Right cardiac atrium (tissue), 5 donors: ENCODE results near the gene CRELD1. TPM values are rescaled to one million over a fixed set of nuclear protein-coding genes. Genes with fewer than 3 reads are reported as not detected.
A peak's percentile ranks its signal among the peaks of the same experiment; 100 is the strongest.

ENCODE experiments used
- ATAC-seq, 2 donors: fragments of 200-7000 bp; cut with Tn5 transposase; one replicate each; pipeline versions ENCODE4 v1.8.0 to v1.9.1; 2020; ENCODE audit warnings: moderate library complexity in 2 of 2, mild to moderate bottlenecking in 1 of 2
- DNase-seq, 3 donors: peaks; one replicate each; pipeline ENCODE4 v3.0.0-alpha.2; 2020
- H3K27ac ChIP-seq: one replicate; pipeline ENCODE4 v1.5.1; 2013; ENCODE audit warnings: mild to moderate bottlenecking, low read length, control low read depth, moderate library complexity
- H3K27me3 ChIP-seq: one replicate; pipeline ENCODE4 v1.6.1; 2013; ENCODE audit not compliant: control insufficient read depth, insufficient read depth
- H3K4me1 ChIP-seq: one replicate; pipeline ENCODE4 v1.6.1; 2013; ENCODE audit warnings: low read length; ENCODE audit not compliant: control insufficient read depth, insufficient read depth
- H3K4me3 ChIP-seq: one replicate; pipeline ENCODE4 v1.5.1; 2013; ENCODE audit warnings: low read length, control low read depth
- H3K9me3 ChIP-seq: one replicate; pipeline ENCODE4 v1.6.1; 2013; ENCODE audit warnings: low read length; ENCODE audit not compliant: control insufficient read depth
- WGBS: extraction: QIAGEN DNeasy Blood & Tissue Kit; methylation state at CpG from one replicate; pipeline ENCODE4 v1.1.7; 2013; 5-methylcytosine and 5-hydroxymethylcytosine counted together
- intact Hi-C, 4 donors: fragments of 100-400 bp; cut with DNase I; formaldehyde crosslinking; loops; one replicate each; pipeline versions ENCODE4 v1.11.0 to v1.14.0; 2022 to 2023
- polyA plus RNA-seq: library from polyadenylated mRNA; stranded (reverse); fragments of 200-250 nt; gene quantifications from one replicate; pipeline ENCODE4 v1.2.3, GENCODE V29; 2013
- total RNA-seq, 4 donors: library from RNA; stranded (reverse); fragmentation: NEBNext Ultra II Directional; extraction: Animal tissue kit (Norgen Biotek cat#: 25700); gene quantifications; one replicate each; pipeline ENCODE4 v1.2.1, GENCODE V29; 2021
- donor health status: healthy with polysubstance abuse.
- donor health status: DM: no; HTN: yes; CAD: no.
- donor health status: DM: no; HTN: no; CAD: no.
- donor health status: DM: no; HTN: yes; CAD: no; lungs with severe emphysema.
- donor health status: DM: yes; HTN: yes; CAD: no.

Gene CRELD1
- total and polyA plus RNA-seq, 5 donors: 59.6 to 92.8 (median 71.9) TPM

GRCh38 chr3:9948586-9948985, 15.0 kb downstream of the CRELD1 start:
- Histone ChIP-seq H3K27ac (no peak overlapping the region), H3K4me1 (no peaks in the 10 kb centered on the region), H3K9me3 (no peaks in the 10 kb centered on the region), H3K4me3 (no peak overlapping the region), H3K27me3 (no peaks in the 10 kb centered on the region)
- intact Hi-C loops: no loop called here
- no peak for DNase-seq
- no peak for ATAC-seq
- 91% methylated on average over 3 of the region's 3 CpGs for WGBS

GRCh38 chr3:9949115-9949514, 15.5 kb downstream of the CRELD1 start:
- no peaks in the 10 kb centered on the region for H3K9me3 ChIP-seq
- DNase-seq (no peak), ATAC-seq (no peak)
- WGBS: 90% methylated on average over 7 of the region's 7 CpGs
- H3K27ac ChIP-seq: no peak overlapping the region
- intact Hi-C loops: no loop called here
- H3K27me3 ChIP-seq: no peaks in the 10 kb centered on the region
- H3K4me3 ChIP-seq: no peak overlapping the region
- H3K4me1 ChIP-seq: no peaks in the 10 kb centered on the region

GRCh38 chr3:9949626-9950025, 16.0 kb downstream of the CRELD1 start:
- ATAC-seq (no peak), DNase-seq (no peak)
- Histone ChIP-seq H3K4me3 (no peak overlapping the region), H3K4me1 (no peaks in the 10 kb centered on the region), H3K27me3 (no peaks in the 10 kb centered on the region), H3K27ac (no peak overlapping the region), H3K9me3 (no peaks in the 10 kb centered on the region)
- intact Hi-C loops: no loop called here
- 82% methylated on average over 9 of the region's 9 CpGs for WGBS

DNA sequence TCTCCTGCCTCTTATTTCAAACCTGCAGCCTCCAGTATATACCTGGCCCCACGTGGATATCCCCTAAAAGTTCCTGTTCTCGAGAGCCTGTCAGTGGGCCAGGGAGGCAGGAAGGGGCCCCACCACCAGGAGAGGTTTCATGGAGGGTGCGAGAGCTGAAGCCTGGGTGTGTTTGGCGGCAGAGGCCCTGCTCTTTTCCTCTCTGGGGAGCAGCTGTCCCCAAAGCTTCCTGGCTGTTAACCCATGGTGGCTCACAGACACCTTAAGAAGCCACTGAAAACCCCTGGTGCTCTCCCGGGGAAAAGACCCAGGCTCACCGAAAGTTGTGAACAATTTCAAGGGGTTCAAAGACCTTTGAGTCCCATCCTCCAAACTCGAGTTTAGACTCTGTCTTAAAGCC, 17.5 kb downstream of the CRELD1 start:
- 31% methylated on average over 7 of the region's 7 CpGs for WGBS
- DNase-seq: no peak
- no peak for ATAC-seq
- Histone ChIP-seq H3K4me3 (no peak overlapping the region), H3K27me3 (no peaks in the 10 kb centered on the region), H3K9me3 (no peaks in the 10 kb centered on the region), H3K4me1 (peaks cover 2% of the 10 kb centered on the region), H3K27ac (no peak overlapping the region)
- intact Hi-C loops: no loop called here

GRCh38 chr3:9951598-9951961, 17.9 kb downstream of the CRELD1 start:
- Histone ChIP-seq H3K4me3 (peak overlapping the region; percentile 60), H3K27ac (no peak overlapping the region), H3K9me3 (no peaks in the 10 kb centered on the region), H3K4me1 (peaks cover 2% of the 10 kb centered on the region), H3K27me3 (no peaks in the 10 kb centered on the region)
- ATAC-seq (no peak), DNase-seq (peak in 1 of 3 donors; percentile 2)
- WGBS: 34% methylated on average over 10 of the region's 10 CpGs
- intact Hi-C loops: no loop called here

- intact Hi-C loops: no loop called here
- ATAC-seq (peak; percentile 60 to 64), DNase-seq (peak in 2 of 3 donors; percentile 42 to 71)
- peak within 1 kb of the TSS; percentile 60 for H3K4me3 ChIP-seq
- no peaks in the 10 kb centered on the region for H3K27me3 ChIP-seq
- no peak within 1 kb of the TSS for H3K27ac ChIP-seq
- H3K9me3 ChIP-seq: no peaks in the 10 kb centered on the region
- WGBS: 3% methylated on average over 52 of the region's 52 CpGs
- H3K4me1 ChIP-seq: peaks cover 2% of the 10 kb centered on the region
Observed at GRCh38 chr3:9951962-9952805, 18.6 kb downstream of the CRELD1 start, which contains the start of gene PRRT3. TSS of gene PRRT3 (minus strand) at chr3:9952408. CDS start at chr3:9950115, 2,293 bp downstream.

GRCh38 chr3:9955067-9955502, 21.5 kb downstream of the CRELD1 start:
- 38% methylated on average over 12 of the region's 12 CpGs for WGBS
- DNase-seq (no peak), ATAC-seq (no peak)
- no peak overlapping the region for H3K4me3 ChIP-seq
- H3K9me3 ChIP-seq: no peaks in the 10 kb centered on the region
- H3K4me1 ChIP-seq: peaks cover 2% of the 10 kb centered on the region
- H3K27me3 ChIP-seq: no peaks in the 10 kb centered on the region
- intact Hi-C loops: no loop called here
- no peak overlapping the region for H3K27ac ChIP-seq

- peaks cover 2% of the 10 kb centered on the region for H3K4me1 ChIP-seq
- H3K4me3 ChIP-seq: no peak overlapping the region
- DNase-seq (no peak), ATAC-seq (no peak)
- H3K9me3 ChIP-seq: no peaks in the 10 kb centered on the region
- intact Hi-C loops: no loop called here
- H3K27ac ChIP-seq: no peak overlapping the region
- WGBS: 86% methylated on average over 5 of the region's 5 CpGs
- H3K27me3 ChIP-seq: no peaks in the 10 kb centered on the region
Observed at GRCh38 chr3:9955611-9956352, 22.1 kb downstream of the CRELD1 start.

GRCh38 chr3:9957214-9957613, 23.6 kb downstream of the CRELD1 start:
- ATAC-seq (no peak), DNase-seq (no peak)

GRCh38 chr3:9965200-9965875, 31.7 kb downstream of the CRELD1 start:
- intact Hi-C loops: no loop called here
- Histone ChIP-seq H3K9me3 (no peaks in the 10 kb centered on the region), H3K4me1 (no peaks in the 10 kb centered on the region), H3K4me3 (no peak overlapping the region), H3K27ac (no peak overlapping the region), H3K27me3 (no peaks in the 10 kb centered on the region)
- ATAC-seq: no peak
- WGBS: 93% methylated on average over 6 of the region's 6 CpGs
- no peak for DNase-seq

More at GRCh38 chr3:9957214-9957613, 23.6 kb downstream of the CRELD1 start:
- Histone ChIP-seq H3K27me3 (no peaks in the 10 kb centered on the region), H3K4me1 (peaks cover 2% of the 10 kb centered on the region), H3K9me3 (no peaks in the 10 kb centered on the region), H3K4me3 (no peak overlapping the region), H3K27ac (no peak overlapping the region)
- 59% methylated on average over 5 of the region's 5 CpGs for WGBS
- intact Hi-C loops: no loop called here

- DNase-seq (no peak), ATAC-seq (no peak)
- Histone ChIP-seq H3K4me3 (no peak overlapping the region), H3K4me1 (no peaks in the 10 kb centered on the region), H3K9me3 (no peaks in the 10 kb centered on the region), H3K27me3 (no peaks in the 10 kb centered on the region), H3K27ac (no peak overlapping the region)
- intact Hi-C loops: no loop called here
- WGBS: 97% methylated on average over 2 of the region's 2 CpGs
Observed at GRCh38 chr3:9966841-9967240, 33.2 kb downstream of the CRELD1 start.
